ENCODE results near the gene CLDN9. TPM values are rescaled to one million over a fixed set of nuclear protein-coding genes. Genes with fewer than 3 reads are reported as not detected.

The CLDN9 gene
- total RNA-seq, 1 donor from 2014 or later = 3.5 TPM

DNA sequence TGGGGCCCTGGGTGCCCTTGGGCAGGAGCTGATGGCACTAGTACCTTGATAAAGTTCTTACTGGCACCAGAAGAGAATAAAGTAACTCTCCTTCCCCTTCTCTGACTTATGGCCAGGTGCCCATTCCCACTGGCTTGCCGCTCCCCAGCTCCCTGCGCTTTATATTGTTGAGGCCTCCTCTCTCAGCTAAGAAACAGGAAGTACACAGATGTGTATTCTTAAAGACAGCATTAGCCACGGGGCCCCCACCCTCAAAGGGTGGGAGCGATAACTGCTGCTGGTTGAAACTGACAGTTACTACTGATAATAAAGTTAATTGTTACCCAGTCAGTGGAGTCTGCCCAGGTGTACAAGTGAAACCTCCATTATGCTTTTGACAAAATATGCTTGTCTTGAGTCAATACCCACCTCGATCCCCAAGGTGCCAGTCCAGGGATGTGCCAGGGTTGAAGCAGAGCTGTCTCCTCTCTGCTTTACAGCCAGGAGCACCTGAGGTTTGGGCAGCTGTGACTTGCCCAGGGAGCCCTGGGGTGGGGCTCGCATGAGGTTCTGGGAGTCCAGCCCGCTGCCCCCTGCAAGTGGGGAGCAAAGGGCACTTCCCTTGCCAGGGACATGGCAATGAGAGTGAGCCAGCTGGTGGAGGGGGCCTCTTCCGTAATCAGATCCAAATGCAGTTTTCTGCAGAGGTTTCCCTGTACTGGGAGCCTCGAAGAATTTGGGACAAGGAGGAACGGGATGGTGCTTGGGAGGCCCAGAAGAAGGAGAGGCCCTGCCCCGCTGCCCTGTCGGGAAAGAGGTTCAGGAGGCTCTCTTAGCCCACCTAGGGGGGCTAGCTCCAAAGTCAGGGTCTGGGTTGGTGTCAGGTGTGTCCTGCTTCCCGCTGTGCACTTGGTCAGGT is 5.4 kb upstream of the CLDN9 start:
- TF ChIP-seq, protein P1, sequence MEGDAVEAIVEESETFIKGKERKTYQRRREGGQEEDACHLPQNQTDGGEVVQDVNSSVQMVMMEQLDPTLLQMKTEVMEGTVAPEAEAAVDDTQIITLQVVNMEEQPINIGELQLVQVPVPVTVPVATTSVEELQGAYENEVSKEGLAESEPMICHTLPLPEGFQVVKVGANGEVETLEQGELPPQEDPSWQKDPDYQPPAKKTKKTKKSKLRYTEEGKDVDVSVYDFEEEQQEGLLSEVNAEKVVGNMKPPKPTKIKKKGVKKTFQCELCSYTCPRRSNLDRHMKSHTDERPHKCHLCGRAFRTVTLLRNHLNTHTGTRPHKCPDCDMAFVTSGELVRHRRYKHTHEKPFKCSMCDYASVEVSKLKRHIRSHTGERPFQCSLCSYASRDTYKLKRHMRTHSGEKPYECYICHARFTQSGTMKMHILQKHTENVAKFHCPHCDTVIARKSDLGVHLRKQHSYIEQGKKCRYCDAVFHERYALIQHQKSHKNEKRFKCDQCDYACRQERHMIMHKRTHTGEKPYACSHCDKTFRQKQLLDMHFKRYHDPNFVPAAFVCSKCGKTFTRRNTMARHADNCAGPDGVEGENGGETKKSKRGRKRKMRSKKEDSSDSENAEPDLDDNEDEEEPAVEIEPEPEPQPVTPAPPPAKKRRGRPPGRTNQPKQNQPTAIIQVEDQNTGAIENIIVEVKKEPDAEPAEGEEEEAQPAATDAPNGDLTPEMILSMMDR (conservative IDR thresholded peaks at IDR 0.05; ENCODE audit: low read depth, low read length) = no peak
- no peak for DNase-seq (ENCODE audit: low read depth)
- H3K4me3 ChIP-seq (ENCODE audit: low read depth, low read length) = no peak overlapping the region

DNA sequence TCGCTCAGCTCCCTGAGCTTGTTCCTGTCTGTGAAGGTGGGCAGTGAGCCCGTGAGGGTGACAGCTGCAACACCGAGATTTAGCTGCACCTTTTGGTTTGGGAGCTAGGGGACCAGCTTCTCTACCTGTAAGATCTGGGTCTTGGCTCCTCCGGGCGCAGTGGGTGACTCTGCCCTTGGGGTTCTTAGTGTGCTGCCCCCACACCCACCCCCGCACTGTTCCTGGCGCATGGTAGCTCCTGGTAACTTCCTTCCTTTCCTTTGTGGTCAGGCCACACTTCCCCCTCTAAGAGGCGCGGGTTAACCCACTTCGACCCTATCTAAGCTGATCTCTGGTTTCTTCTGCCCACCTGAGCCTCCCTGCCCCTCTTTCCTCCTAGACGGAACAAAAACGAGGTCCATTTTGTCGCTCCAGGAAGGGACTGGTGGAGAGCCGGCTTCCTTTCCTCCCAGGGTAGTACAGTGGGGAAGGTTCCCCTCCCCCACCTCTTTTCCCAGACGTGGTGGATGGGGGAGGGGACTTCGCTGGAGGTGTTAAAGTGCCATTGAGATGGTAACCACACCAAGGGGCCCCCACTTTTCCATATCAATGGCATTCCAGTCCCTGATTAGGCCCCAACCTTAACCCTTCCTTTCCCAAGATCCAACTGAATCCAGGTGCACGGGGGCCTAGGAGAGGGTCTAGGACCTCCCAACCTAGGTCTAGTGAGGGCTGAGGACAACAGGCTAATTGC is 4.6 kb upstream of the CLDN9 start:
- TF ChIP-seq, protein P1 (conservative IDR thresholded peaks at IDR 0.05; ENCODE audit: low read depth, low read length) = no peak
- DNase-seq (ENCODE audit: low read depth) = no peak
- H3K4me3 ChIP-seq (ENCODE audit: low read depth, low read length) = no peak overlapping the region

DNA sequence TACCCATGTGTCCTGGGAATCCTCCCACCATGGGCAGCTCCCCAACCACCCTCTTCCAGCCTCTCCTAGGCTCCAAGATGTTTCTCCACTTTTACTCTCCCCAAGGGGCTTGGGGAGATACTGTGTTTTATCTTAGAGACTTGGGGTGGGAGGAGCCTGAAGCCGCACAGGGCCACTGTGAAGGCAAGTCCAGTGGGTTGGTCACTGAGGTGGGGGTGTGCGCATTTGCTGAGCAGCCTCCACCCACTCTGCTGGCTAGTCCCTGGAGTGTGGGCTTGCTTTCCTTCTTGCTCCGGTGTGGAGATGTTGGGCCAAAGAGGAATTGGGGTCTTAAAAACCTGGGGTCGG is 4.1 kb upstream of the CLDN9 start:
- no peak for DNase-seq (ENCODE audit: low read depth)
- TF ChIP-seq, protein P1 (conservative IDR thresholded peaks at IDR 0.05; ENCODE audit: low read depth, low read length) = no peak
- H3K4me3 ChIP-seq (ENCODE audit: low read depth, low read length) = no peak overlapping the region

DNA sequence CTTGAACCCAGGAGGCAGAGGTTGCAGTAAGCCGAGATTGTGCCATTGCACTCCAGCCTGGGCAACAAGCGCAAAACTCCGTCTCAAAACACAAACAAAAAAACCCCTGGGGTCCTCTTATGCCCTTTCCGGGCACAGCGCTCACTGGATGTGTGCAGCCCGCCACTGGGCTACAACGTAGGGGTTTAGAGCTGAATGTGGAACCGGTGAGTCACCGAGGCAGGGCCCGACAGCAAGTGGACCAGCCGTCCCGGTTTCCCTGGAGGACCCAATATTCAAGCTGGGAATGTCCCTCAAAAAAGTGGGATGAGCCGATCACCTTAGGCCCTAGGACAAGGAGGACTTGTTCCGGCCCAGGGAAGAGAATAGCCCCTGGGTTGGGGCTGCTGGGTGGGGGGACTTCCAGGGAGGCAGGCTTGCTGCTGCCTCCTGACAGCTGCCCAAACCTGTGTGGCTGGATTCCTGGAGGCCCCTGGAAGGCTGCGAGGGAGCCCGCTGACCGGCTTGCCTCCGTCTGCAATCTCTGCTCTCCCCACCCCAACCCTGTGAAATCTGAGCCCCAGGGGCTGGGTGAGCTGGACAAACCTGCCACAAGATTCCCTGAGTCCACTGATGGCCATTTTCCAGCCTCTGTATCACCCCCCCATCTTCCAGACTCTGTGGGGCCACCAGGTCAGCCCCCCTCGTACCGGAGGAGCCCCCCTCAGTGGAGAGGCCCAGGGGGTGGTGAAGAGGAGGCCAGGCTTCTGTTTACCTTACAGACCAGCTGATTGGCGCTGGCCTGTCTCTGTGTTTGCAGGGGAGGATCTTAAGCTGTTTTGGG is 2.9 kb upstream of the CLDN9 start:
- TF ChIP-seq, protein P1 (conservative IDR thresholded peaks at IDR 0.05; ENCODE audit: low read depth, low read length) = no peak
- no peak overlapping the region for H3K4me3 ChIP-seq (ENCODE audit: low read depth, low read length)

DNA sequence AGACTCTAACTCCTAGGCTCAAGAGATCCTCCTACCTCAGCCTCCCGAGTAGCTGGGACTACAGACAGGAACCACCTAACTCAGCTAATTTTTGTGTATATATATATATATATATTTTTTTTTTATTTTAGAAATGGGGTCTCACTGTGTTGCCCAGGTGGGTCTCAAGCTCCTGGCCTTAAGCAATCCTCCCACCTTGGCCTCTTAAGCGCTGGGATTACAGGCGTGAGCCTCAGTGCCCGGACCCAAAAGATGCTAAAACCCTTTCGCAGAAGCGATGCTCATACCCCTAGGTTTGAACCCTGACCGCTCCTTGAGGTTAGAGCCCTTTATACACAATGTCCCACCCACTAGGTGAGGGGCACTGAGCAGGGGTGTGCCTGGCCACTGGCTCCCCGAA is 2.2 kb upstream of the CLDN9 start:
- no peak overlapping the region for H3K4me3 ChIP-seq (ENCODE audit: low read depth, low read length)
- no peak for DNase-seq (ENCODE audit: low read depth)
- TF ChIP-seq, protein P1 (conservative IDR thresholded peaks at IDR 0.05; ENCODE audit: low read depth, low read length) = no peak

More for the DNA sequence above, 2.9 kb upstream of the CLDN9 start:
- no peak for DNase-seq (ENCODE audit: low read depth)

DNA sequence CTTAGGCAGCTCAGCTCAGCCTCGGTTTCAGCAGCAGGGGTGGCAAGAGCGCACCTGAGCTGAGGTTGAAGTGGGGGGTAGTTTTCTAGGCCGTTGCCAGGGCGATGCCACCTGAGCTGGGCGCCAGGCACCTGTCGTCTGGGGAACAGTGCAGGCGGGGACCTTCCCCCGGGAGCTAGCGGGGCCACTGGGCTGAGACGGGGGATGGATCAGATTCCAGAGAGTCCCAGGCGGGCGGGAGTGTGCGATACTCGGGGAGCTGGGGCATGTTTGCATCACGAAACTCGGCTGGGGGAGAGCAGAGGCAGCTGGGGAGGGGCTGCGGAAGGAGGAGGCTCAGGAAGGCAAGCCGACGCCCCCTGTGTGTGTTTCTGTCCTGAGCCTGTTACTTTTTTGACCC is 477 bp upstream of the CLDN9 start:
- TF ChIP-seq, protein P1 (conservative IDR thresholded peaks at IDR 0.05; ENCODE audit: low read depth, low read length) = no peak
- H3K4me3 ChIP-seq (ENCODE audit: low read depth, low read length) = no peak overlapping the region
- DNase-seq (ENCODE audit: low read depth) = no peak
